CD14-positive monocyte (primary cell): Measurements from ENCODE around the gene GPER1. TPM values are rescaled to one million over a fixed set of nuclear protein-coding genes. Genes with fewer than 3 reads are reported as not detected.

Experiments
- DNase-seq, 3 donors: peaks; one replicate each; pipeline ENCODE4 v3.0.0-alpha.2; 2011 to 2022
- H2AFZ ChIP-seq: 2 replicates; pipeline ENCODE4 v1.6.0; 2012; ENCODE audit warnings: mild to moderate bottlenecking, low read depth, low read length, inconsistent platforms; ENCODE audit not compliant: insufficient read depth, poor library complexity, severe bottlenecking
- H3K27ac ChIP-seq, 2 donors: 1 replicate in 1 of 2; 2 replicates in 1 of 2; pipeline ENCODE4 v1.5.1; 2012 to 2013; ENCODE audit warnings: low read length in 2 of 2, control low read depth in 1 of 2, inconsistent platforms in 1 of 2, low read depth in 1 of 2, mild to moderate bottlenecking in 1 of 2
- H3K27me3 ChIP-seq, 2 donors: one replicate each; pipeline versions ENCODE4 v1.6.0 to v1.6.1; 2011 to 2013; ENCODE audit warnings: low read length in 2 of 2; ENCODE audit not compliant: control insufficient read depth in 2 of 2, insufficient read depth in 2 of 2
- H3K36me3 ChIP-seq, 2 donors: replicated peaks in 1 of 2; 1 replicate in 1 of 2; 2 replicates in 1 of 2; pipeline versions ENCODE4 v1.5.1 to v1.6.1; 2012 to 2013; ENCODE audit warnings: low read length in 2 of 2, control low read depth in 1 of 2, inconsistent platforms in 1 of 2, mild to moderate bottlenecking in 1 of 2; ENCODE audit not compliant: insufficient read depth in 2 of 2, control insufficient read depth in 1 of 2
- H3K4me1 ChIP-seq, 2 donors: 1 replicate in 1 of 2; 2 replicates in 1 of 2; pipeline versions ENCODE4 v1.5.1 to v1.6.1; 2012 to 2013; ENCODE audit warnings: low read length in 2 of 2, control low read depth in 1 of 2, inconsistent platforms in 1 of 2, mild to moderate bottlenecking in 1 of 2, moderate library complexity in 1 of 2; ENCODE audit not compliant: insufficient read depth in 2 of 2, control insufficient read depth in 1 of 2
- H3K4me2 ChIP-seq: replicated peaks from 2 replicates; pipeline ENCODE3; 2012; ENCODE audit warnings: low read length, moderate library complexity, mild to moderate bottlenecking; ENCODE audit not compliant: poor library complexity, severe bottlenecking; ENCODE audit errors: extremely low read depth
- H3K4me3 ChIP-seq, 3 experiments: fragments of 200-600 bp in 1 of 3; sonication (generic) in 1 of 3; replicated peaks in 1 of 3; 1 replicate in 2 of 3; 2 replicates in 1 of 3; pipeline ENCODE4 v1.5.1; 2011 to 2013; ENCODE audit warnings: low read length in 3 of 3, mild to moderate bottlenecking in 3 of 3, control low read depth in 2 of 3, low read depth in 2 of 3, inconsistent platforms in 1 of 3, moderate library complexity in 1 of 3
- H3K79me2 ChIP-seq: 2 replicates; pipeline ENCODE4 v1.6.0; 2012; ENCODE audit warnings: mild to moderate bottlenecking, control low read depth, inconsistent platforms, low read length, moderate library complexity; ENCODE audit not compliant: insufficient read depth
- H3K9ac ChIP-seq: 2 replicates; pipeline ENCODE4 v1.6.0; 2017; ENCODE audit warnings: low read length, mild to moderate bottlenecking; ENCODE audit not compliant: insufficient read depth, poor library complexity, severe bottlenecking
- H3K9me3 ChIP-seq, 2 donors: replicated peaks in 1 of 2; 1 replicate in 1 of 2; 2 replicates in 1 of 2; pipeline versions ENCODE4 v1.5.1 to v1.6.1; 2012 to 2013; ENCODE audit warnings: low read length in 2 of 2, control low read depth in 1 of 2; ENCODE audit not compliant: control insufficient read depth in 1 of 2, insufficient read depth in 1 of 2
- H4K20me1 ChIP-seq: 2 replicates; pipeline ENCODE4 v1.6.0; 2012; ENCODE audit warnings: mild to moderate bottlenecking, low read length, control low read depth, moderate library complexity; ENCODE audit not compliant: insufficient read depth
- H3K27ac Mint-ChIP-seq, 7 donors: one replicate each; pipeline ENCODE4 v1.8.0; 2020; ENCODE audit warnings: mild to moderate bottlenecking in 7 of 7, mixed read lengths in 7 of 7, moderate library complexity in 6 of 7, inconsistent platforms in 2 of 7
- H3K27me3 Mint-ChIP-seq, 3 donors: one replicate each; pipeline ENCODE4 v1.8.0; 2021 to 2022; ENCODE audit warnings: low read depth in 3 of 3, mild to moderate bottlenecking in 3 of 3, mixed read lengths in 3 of 3, moderate library complexity in 3 of 3, inconsistent platforms in 1 of 3
- H3K36me3 Mint-ChIP-seq, 2 donors: one replicate each; pipeline ENCODE4 v1.8.0; 2020; ENCODE audit warnings: mixed read lengths in 2 of 2, inconsistent platforms in 1 of 2, mild to moderate bottlenecking in 1 of 2
- H3K4me1 Mint-ChIP-seq: one replicate; pipeline ENCODE4 v1.8.0; 2020; ENCODE audit warnings: mild to moderate bottlenecking, mixed read lengths
- H3K4me3 Mint-ChIP-seq, 2 donors: one replicate each; pipeline ENCODE4 v1.8.0; 2020; ENCODE audit warnings: mild to moderate bottlenecking in 2 of 2, mixed read lengths in 2 of 2, moderate library complexity in 1 of 2
- H3K9me3 Mint-ChIP-seq, 7 donors: one replicate each; pipeline ENCODE4 v1.8.0; 2020 to 2022; ENCODE audit warnings: mixed read lengths in 7 of 7, mild to moderate bottlenecking in 6 of 7, moderate library complexity in 6 of 7, inconsistent platforms in 2 of 7
- WGBS: methylation state at CpG from one replicate; pipeline ENCODE4 v1.1.5; 2013; ENCODE audit warnings: missing lambda C conversion rate; ENCODE audit not compliant: insufficient coverage; 5-methylcytosine and 5-hydroxymethylcytosine counted together
- intact Hi-C, 2 donors: fragments of 100-400 bp; cut with micrococcal nuclease; formaldehyde crosslinking; loops; one replicate each; pipeline versions ENCODE4 v1.15.0 to v1.15.1; 2023
- polyA plus RNA-seq, 3 donors: library from polyadenylated mRNA; depleted of rRNA in 1 of 3; unstranded in 2 of 3; stranded (reverse) in 1 of 3; fragments of 300-500 nt in 2 of 3; fragments of >200 nt in 1 of 3; fragmentation: Illumina TruSeq in 2 of 3; gene quantifications; 1 replicate in 2 of 3; 2 replicates in 1 of 3; pipeline ENCODE4 v1.2.3, GENCODE V29; 2012 to 2021
- TF ChIP-seq, protein P1 (sequence below): fragments of 200-600 bp; IDR thresholded peaks from one replicate; pipeline ENCODE4 v1.8.0; 2022; ENCODE audit warnings: antibody characterized with exemption, mild to moderate bottlenecking

GPER1 gene
- polyA plus RNA-seq, 3 donors, result 0.35 to 10.0 (median 4.1) TPM

DNA sequence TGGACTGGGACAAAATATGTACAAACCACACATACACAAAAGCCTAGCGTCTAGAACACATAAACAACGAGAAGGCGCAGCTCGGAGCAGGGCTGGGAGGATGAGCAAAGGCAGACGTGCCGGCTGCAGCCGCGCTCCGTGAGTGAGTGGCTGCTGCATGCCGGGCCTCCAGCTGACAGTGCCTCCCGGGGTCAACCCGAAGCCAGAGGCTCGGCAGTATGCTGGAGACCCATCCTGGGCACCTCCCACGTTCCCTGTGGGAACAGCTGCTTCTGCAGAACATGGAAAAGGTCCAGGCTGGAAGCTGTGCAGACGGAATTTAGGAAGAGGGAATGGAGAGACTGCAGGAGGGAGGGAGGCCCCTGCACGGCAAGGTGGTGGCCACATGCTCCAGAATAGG lies 47.1 kb upstream of the GPER1 start:
- peaks cover 1 to 2% of the 10 kb centered on the region in 2 donors for H3K9me3 ChIP-seq
- H3K36me3 ChIP-seq, result no peaks in the 10 kb centered on the region
- H3K9ac ChIP-seq, result no peak overlapping the region
- H3K27me3 ChIP-seq, result peaks cover 0 to 22% of the 10 kb centered on the region in 2 donors
- Mint-ChIP-seq H3K36me3 (peaks cover 0 to 8% of the 10 kb centered on the region in 2 donors), H3K27ac (no peak overlapping the region), H3K4me1 (peaks cover 18% of the 10 kb centered on the region), H3K9me3 (peaks cover 0 to 9% (median 8%) of the 10 kb centered on the region in 7 donors), H3K27me3 (peaks cover 2 to 15% (median 7%) of the 10 kb centered on the region in 3 donors), H3K4me3 (no peak overlapping the region)
- no peaks in the 10 kb centered on the region for H3K79me2 ChIP-seq
- H3K4me2 ChIP-seq, result peak overlapping the region; percentile 26
- H4K20me1 ChIP-seq, result no peaks in the 10 kb centered on the region
- no peak overlapping the region for H3K4me3 ChIP-seq
- no peak overlapping the region for H3K27ac ChIP-seq
- no peak for DNase-seq
- intact Hi-C loops, result no loop called here
- H3K4me1 ChIP-seq, result peaks cover 20 to 40% of the 10 kb centered on the region in 2 donors
- 92% methylated on average over 15 of the region's 16 CpGs for WGBS
- TF ChIP-seq, protein P1, sequence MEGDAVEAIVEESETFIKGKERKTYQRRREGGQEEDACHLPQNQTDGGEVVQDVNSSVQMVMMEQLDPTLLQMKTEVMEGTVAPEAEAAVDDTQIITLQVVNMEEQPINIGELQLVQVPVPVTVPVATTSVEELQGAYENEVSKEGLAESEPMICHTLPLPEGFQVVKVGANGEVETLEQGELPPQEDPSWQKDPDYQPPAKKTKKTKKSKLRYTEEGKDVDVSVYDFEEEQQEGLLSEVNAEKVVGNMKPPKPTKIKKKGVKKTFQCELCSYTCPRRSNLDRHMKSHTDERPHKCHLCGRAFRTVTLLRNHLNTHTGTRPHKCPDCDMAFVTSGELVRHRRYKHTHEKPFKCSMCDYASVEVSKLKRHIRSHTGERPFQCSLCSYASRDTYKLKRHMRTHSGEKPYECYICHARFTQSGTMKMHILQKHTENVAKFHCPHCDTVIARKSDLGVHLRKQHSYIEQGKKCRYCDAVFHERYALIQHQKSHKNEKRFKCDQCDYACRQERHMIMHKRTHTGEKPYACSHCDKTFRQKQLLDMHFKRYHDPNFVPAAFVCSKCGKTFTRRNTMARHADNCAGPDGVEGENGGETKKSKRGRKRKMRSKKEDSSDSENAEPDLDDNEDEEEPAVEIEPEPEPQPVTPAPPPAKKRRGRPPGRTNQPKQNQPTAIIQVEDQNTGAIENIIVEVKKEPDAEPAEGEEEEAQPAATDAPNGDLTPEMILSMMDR, result no peak
- H2AFZ ChIP-seq, result no peak overlapping the region

DNA sequence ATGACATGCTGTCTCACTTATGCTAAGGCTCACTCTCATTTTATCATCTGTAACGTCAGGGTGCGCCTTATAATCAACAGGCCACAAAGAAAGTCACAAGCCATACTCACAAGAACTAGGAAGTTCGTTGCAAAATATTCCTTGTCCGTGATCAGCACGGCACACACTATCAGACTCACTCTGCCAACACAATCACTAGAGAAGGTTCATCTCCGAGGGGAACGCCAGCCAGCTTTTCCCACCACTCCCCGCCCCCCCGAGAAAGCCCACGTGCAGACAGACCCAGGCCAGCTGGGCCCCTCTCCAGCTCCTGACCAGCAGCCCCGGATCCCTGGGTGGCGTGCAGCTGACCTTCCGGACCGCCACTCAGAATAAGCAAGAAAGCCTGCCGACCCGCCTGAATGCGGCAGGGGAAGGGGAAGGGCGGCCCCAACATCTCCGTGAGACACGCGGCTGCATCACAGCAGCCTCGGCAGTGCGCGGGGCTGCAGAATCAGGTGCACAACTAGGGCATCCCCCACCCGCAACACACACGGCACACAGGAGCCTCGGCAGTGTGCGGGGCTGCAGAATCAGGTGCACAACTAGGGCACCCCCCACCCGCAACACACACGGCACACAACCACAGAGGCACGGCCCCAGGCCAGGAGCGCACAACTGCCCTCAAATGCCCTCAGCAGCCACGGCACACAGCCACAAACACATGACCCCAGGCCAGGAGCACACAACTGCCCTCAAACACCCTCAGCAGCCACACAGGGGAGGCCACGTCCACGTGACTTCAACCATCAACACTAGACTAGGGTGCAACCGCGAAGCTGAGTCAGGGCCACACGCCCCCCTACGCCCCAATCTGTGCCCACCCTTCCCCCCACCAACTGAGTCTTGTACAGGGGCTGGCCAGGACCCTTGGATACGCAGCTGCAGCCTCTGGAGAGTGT lies 46.1 kb upstream of the GPER1 start:
- Histone ChIP-seq H3K4me1 (peaks cover 20 to 40% of the 10 kb centered on the region in 2 donors), H3K27me3 (peaks cover 0 to 27% of the 10 kb centered on the region in 2 donors), H3K9me3 (no peaks in the 10 kb centered on the region), H3K4me3 (no peak overlapping the region), H3K9ac (no peak overlapping the region), H4K20me1 (no peaks in the 10 kb centered on the region), H3K27ac (no peak overlapping the region), H3K4me2 (peak overlapping the region; percentile 26), H2AFZ (no peak overlapping the region), H3K79me2 (no peaks in the 10 kb centered on the region), H3K36me3 (no peaks in the 10 kb centered on the region)
- H3K4me3 Mint-ChIP-seq, result peak overlapping the region in 1 of 2 donors; percentile 28
- peaks cover 0 to 10% of the 10 kb centered on the region in 2 donors for H3K36me3 Mint-ChIP-seq
- 82% methylated on average over 28 of the region's 40 CpGs for WGBS
- TF ChIP-seq, protein P1, result no peak
- intact Hi-C loops, result no loop called here
- no peak for DNase-seq
- H3K9me3 Mint-ChIP-seq, result peaks cover 0 to 4% (median 1%) of the 10 kb centered on the region in 7 donors
- H3K27ac Mint-ChIP-seq, result peak overlapping the region in 2 of 7 donors; percentile 19 to 50
- H3K27me3 Mint-ChIP-seq, result peaks cover 2 to 14% (median 10%) of the 10 kb centered on the region in 3 donors
- peaks cover 18% of the 10 kb centered on the region for H3K4me1 Mint-ChIP-seq
